ENCODE data around the gene ERCC2.

GRCh38 chr19:45320997-45321775 lies 49.2 kb downstream of the ERCC2 start:
- TF ChIP-seq, protein P1, sequence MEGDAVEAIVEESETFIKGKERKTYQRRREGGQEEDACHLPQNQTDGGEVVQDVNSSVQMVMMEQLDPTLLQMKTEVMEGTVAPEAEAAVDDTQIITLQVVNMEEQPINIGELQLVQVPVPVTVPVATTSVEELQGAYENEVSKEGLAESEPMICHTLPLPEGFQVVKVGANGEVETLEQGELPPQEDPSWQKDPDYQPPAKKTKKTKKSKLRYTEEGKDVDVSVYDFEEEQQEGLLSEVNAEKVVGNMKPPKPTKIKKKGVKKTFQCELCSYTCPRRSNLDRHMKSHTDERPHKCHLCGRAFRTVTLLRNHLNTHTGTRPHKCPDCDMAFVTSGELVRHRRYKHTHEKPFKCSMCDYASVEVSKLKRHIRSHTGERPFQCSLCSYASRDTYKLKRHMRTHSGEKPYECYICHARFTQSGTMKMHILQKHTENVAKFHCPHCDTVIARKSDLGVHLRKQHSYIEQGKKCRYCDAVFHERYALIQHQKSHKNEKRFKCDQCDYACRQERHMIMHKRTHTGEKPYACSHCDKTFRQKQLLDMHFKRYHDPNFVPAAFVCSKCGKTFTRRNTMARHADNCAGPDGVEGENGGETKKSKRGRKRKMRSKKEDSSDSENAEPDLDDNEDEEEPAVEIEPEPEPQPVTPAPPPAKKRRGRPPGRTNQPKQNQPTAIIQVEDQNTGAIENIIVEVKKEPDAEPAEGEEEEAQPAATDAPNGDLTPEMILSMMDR (IDR thresholded peaks at IDR 0.05; ENCODE audit: low read depth, low read length, poor library complexity, severe bottlenecking) = no peak
- no peak for TF ChIP-seq EZH2phosphoT487 (IDR thresholded peaks at IDR 0.05; ENCODE audit: borderline replicate concordance, low read length)

Measured in DOHH2 (cell line).